GM21723 (cell line): ENCODE measurements around the gene PSMB1.

ENCODE experiments used
- ATAC-seq: cut with Tn5 transposase; IDR thresholded peaks from one replicate; pipeline ENCODE4 v1.9.1; 2021; ENCODE audit warnings: mild to moderate bottlenecking, moderate library complexity; ENCODE audit not compliant: unreplicated experiment

Gene PSMB1

DNA sequence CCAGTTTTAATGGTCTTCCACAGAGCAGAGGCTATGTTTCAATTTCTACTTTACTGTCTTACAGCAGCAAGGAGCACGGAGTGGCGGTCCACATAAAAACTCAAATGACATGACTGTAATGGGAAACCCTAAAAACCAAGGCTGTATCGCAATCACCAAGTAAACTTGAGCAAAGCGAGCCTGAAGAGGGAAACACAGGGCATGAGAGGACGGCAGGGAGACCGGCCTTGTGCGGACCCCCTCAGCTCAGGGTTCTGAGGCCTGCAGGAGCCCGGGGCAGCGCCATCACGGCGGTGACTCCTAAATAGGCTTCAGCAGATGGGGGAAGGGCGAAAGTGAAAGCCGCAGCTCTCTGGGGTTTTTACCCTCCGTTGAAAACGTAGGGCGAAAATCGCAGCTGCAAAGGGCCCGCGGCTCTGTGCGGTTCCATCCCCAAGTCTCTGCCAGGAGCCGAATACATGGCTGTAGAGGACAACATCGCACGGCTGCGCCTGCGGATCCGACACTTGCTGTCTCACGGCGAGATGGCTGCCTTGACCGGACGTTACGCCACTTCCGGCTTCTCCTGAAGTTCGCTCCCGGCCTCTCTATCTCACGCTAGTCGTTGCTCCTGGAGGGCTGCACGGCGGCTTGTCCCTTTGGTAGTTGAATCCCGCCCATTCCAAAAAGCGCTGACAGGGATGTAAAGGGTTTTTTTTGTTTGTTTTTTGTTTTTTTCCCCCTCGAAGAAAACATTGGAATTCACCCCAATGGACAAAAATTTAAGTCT, at the start of gene PSMB1:
Gene PSMB1 (minus strand): TSS at position 543 of the 769 bp plus-strand sequence. CDS start 65 bp downstream, at position 478.
- peak; percentile 61 for ATAC-seq

DNA sequence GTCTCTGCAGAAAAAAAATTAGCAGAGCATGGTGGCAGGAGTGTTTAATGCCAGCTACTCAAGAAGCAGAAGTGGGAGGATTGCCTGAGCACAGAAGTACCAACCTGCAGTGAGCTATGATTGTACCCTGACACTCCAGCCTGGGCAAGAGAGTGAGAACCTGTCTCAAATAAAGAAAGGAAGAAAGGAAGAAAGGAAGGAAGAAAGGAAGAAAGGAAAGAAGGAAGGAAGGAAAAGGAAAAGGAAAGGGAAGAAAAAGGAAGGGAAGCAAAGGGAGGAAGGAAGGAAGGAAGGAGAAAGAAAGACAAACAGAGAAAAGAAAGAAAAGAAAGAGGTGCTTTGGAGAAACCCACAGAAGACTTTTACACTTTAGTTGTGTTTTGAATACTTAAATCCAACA, 44.2 kb upstream of the PSMB1 start:
- no peak for ATAC-seq

DNA sequence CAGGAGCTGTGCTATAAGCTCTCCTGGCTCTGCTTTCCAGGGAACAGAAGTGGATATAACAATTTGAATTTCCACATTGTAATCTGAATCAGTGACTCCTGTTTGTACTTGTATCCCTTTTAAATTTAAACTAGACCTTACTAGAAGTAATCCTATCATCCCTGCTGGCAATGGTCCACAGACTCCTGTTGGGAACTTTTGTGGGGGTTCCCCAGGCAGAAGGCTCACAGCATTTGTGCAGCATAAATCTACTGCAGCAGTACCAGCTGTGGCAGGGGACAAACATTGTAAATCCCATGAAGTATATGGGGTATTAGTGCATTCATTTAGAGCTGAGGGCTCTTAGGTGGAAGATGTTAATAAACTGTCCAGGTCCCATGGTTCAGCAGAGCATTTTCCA, 43.3 kb upstream of the PSMB1 start:
- no peak for ATAC-seq

DNA sequence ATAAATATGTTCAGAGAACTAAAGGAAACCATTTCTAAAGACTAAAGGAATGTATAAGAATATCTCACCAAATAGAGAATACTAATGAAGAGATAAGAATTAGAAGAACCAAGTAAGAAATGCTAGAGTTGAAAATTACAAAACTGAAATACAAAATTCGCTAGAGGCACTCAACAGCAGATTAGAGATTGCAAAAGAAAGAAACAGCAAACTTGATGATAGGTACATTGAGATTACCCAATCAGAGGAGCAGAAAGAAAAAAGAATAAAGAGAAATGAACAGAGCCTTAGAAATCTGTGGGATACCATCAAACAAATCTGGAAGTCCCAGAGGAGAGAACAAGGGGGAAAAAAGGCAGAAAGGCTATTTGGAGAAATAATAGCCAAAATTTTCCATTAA, 37.6 kb upstream of the PSMB1 start:
- no peak for ATAC-seq

DNA sequence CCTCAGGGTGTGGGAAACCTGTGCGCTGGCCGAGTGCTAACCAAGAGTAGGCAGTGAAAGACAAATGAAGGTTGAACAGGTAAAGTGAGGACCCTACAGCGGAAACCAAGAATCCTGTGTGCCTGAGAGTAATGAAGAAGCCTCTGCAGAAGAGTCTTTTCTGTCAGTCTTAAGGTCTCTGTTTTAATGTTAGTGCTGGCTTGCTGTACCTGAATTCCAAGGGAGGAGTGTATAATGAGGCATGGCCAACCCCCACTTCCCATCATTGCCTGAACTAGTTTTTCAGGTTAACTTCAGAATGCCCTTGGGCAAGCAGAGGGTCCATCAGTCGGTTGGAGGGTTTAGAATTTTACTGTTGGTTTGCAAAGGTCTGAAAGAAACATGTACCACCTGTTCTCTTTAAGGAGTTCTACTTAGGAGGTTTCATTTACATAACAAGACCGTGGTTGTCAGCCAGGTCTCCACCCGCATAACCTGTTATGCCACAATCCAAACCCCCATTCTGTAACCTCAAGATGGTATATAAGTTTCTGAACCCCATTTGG, 31.9 kb upstream of the PSMB1 start:
- ATAC-seq, result peak; percentile 46

DNA sequence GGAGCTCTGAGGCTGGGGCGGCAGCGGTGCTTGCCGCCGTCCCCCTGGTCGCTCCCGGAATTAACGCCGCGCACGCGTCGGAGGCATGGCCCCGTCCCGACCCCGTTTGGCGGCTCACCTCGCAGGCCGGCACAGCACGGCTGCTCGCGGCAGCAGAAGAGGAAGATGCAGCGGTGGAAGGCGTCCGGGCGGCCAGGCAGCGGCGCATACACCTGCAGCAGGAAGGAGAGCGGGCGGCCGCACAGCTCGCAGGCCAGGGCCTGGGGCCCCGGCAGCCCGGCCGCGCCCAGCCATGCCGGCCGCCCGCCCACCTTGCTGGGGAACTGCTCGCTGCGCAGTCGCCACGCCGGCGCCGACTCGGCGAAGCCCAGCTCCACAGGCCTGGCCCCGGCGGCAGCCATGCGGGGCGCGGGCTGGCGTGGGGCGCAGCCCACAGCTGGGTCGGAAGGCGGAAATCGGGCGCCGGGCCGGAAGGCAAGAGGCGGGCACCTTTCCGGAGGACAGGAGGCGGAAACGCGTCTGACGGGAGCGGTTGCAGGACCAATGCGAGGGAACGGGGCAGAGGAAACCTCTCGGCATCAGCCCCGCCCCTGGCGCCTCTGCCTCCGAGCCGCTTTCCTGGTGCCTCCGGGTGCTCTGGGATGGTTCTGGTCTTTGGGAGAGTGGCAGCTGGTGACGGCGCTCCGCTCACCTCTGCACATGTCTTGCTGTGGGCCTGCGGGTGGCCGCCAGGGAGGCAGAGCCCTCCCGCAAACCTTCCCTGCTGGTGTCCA, 31.3 kb upstream of the PSMB1 start, which contains the start of gene PDCD2:
Gene PDCD2 (minus strand): TSS at position 457 of the 773 bp plus-strand sequence. CDS start 56 bp downstream, at position 401.
- peak; percentile 97 for ATAC-seq

DNA sequence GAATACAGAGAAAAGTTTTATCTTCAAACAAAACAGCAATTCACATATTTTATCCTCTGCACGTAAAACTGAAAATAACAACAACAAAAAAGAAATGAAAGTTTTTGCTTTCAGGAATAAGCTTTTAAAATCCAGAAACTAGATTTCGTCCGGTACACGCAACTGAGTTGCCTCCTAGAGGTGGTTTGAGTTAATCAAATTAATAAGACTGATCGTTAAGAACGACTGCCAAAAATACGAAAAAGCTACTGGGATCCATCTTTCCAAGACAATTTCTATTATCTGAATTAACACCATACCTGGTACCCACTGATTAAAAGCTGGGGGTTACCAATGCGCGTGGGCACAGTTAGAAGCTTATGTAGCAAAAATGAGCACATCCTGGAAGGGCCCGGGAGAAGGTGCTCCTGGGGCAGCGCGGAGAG, 30.7 kb upstream of the PSMB1 start:
- ATAC-seq, result peak; percentile 1

DNA sequence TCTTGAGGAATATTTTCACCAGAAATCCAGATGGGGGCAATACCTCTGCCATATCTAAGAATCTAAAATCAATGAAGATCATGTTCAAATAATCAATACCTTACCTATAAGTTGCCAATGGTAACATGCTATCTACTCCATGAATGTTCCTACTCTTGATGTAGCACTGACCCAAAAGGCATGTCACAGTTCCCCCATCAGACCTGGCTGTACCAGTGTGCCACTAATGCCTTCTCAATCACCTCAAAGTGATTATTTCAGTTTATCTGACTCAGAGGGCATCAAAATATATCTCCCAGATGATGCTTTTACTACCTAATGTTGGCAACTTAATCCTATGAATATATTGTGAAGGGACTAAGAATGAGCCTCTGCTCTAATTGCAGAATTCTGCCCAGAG, 25.8 kb upstream of the PSMB1 start:
- ATAC-seq, result no peak

DNA sequence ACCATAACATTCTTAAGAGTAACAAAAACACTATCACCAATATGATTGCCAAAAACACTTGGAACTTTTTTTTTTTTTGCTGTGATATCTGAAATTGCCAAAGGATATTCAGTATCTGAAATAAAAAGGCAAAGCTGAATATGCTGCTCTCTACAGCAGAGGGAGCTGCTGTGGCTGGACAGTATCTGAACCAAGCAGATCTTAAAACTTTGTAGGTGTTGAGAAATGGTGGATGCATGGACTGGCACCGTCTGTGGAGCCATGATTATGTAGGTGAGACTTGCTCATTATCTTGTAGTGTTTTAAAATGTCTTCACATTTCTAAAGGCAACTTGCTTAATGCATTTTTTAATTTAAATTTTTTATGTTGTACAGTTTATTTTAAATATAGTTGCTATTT, 22.1 kb upstream of the PSMB1 start:
- no peak for ATAC-seq

DNA sequence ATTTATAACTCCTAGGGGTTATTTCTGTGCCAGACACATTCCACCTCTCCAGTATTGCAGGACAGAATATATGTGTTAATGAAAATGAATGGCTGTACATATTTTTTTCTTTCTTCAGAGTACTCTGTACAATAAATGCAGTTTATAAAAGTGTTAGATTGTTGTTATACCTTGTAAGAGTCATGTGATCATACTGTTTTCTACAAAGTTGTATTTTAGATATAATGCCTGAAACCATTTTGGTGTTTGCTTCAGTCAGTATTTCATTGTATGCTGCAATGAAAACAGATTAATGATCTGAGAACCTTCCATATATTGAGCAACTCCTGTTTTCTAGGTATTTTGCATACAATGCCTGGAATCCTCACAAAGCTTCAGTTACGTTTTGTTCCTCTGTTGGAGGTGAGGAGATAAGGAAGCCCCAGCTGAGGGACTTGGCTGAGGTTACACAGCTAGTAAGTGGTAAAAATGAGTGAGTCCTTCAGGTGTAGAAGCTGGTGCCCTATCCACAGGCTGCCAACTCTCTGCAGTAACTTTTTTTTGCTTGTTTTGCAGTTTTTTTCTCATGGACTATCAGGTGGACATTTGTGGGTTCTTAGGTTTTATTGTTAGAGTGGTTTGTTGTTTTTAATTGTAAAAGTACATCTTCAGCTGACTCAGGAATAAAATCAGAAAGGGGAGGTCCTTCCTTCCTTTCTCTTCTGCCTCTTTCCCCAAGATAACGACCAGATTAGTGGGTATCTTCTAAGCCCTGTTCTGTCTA, 19.8 kb upstream of the PSMB1 start:
- ATAC-seq, result no peak

DNA sequence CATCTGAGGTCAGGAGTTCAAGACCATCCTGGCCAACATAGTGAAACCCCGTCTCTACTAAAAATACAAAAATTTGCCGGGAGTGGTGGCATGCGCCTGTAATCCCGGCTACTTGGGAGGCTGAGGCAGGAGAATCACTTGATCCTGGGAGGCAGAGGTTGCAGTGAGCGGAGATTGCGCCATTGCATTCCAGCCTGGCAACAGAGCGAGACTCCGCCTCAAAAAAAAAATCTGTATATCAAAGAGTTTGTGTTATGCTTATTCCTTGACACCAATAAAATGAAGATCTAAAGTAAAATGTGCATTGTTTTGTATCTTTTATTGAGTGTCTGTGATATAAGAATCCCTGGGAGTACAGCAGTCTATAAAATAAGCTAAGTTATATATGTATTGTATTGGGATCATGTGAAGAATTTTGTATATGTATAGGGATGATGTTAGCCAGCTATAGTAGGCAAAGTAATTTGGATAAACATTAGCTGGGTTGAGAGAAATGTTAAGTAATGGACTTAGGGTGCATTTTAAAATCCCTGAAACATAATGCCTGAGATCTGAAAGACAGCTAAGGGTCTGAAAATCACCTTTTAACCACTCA, 11.9 kb upstream of the PSMB1 start:
- no peak for ATAC-seq

DNA sequence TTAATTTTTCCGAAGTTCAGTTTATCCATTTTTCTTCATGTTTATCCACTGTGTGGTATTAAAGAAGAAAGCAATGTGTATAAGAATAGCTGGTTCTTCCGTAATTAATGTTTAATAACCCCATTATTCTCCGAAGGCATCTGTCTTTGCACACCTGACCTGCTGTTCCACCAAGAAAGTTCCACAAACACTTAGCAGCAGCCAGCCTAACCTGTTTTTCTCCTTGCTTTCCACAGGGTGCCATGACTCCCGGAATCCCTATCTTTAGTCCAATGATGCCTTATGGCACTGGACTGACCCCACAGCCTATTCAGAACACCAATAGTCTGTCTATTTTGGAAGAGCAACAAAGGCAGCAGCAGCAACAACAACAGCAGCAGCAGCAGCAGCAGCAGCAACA, 8.4 kb upstream of the PSMB1 start:
- no peak for ATAC-seq

DNA sequence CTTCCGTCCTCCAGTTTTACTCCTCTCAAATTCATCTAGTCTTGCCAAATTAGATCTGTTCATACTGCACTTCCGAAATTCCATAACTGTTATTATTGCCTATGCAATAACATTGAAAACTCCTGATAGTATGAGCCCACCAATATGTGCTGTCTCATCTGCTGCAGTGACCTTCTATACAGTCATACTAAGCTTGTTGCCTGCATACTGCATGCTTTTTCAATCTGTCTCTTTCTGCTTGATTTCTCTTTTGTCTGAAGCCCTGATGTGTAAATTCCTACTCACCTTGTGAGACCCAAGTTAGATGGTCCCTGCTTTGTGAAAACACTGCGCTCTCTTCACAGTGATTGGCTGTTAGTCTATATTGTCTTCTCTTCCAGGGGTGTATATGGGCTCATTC, 2.2 kb upstream of the PSMB1 start:
- no peak for ATAC-seq

DNA sequence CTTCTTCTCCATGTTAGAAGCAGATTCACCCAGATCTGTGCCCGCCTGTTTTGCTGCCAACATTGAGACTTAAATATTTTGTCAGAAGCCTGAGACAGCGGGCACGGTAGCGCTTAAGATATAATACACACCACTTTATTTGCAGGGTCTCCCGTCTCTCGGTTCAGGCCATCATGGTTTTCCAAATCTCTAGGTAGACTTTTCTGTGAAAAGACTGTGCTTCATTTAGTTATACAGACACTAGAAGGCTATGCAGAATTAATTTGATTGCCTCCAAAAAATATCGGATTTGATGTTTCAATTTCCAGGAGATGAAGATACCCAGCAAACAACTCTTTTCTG, 1.7 kb upstream of the PSMB1 start:
- ATAC-seq, result no peak

DNA sequence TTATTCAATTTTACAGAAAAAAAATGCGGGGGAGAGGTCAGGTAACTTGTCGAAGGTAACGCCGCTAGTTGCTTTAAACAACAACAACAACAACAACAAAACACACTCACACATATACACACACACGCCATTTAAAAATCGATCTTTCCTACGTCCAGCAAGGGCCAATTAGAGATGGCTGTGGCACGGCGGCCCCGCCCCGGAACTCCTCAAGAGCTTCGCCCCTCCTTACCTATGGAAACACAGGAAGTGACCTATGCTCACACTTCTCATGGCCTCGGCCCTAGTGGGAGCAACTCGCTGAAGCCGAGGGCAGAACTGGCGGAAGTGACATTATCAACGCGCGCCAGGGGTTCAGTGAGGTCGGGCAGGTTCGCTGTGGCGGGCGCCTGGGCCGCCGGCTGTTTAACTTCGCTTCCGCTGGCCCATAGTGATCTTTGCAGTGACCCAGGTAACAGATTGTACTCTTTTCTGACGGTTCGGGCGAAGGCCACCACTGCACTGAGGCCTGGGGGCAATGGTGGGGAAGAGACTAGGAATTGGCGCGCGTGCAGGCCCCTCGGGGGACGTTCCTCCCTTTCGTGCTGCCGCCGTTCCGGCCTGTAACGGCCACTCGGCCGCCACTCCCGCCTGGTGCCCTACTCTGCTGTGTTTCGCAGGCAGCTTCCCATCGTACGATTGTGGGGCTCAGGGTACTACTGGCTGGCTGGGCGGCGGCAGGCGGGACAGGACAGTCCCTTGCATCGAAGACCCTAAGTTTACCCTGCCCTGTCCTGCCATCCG, 1.1 kb upstream of the PSMB1 start, which contains the start of gene TBP:
Gene TBP (plus strand): TSS at position 357 of the 783 bp plus-strand sequence. CDS start 2,661 bp downstream, outside the sequence.
- ATAC-seq, result peak; percentile 96

DNA sequence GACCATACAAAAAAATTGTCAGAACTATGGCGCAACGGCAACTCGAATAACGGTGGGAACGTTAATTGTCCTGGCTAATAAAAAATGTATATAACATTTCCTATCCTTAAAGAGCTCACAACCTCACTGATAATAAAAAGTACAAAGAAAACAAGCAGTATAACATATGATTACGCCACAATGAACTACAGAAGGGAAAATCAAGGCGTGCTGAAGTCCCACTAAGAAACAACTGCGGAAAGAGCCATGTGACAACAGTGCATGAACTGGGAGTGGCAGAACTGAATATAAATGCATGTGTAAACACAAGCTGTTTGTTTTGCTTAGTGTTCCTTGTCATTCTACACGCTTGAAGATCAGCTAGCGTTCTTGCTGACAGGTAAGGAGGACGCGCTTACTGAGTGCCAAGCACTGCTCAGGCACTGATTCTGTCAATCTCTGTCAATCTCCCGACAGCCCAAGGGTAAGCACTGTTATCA, 466 bp upstream of the PSMB1 start:
- ATAC-seq, result peak; percentile 44

DNA sequence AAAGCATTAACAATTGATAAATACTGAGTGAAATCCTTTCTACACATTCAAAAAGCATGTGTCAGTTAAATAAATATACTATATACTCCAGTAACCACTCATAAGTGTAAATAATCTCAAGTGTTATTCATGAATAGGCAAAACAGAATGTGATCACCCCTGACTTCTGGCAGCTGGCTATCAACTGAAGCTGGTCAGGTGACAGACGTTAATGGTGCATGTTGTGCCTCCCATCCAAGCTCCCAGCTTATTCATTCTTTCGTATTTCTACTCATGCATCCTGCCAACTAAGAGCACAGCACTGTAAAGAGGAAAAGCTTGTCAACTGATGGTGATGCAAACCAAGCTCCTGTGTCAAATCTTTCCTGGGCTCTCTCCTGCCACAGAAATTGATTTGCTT, 7.7 kb downstream of the PSMB1 start:
- ATAC-seq, result no peak

DNA sequence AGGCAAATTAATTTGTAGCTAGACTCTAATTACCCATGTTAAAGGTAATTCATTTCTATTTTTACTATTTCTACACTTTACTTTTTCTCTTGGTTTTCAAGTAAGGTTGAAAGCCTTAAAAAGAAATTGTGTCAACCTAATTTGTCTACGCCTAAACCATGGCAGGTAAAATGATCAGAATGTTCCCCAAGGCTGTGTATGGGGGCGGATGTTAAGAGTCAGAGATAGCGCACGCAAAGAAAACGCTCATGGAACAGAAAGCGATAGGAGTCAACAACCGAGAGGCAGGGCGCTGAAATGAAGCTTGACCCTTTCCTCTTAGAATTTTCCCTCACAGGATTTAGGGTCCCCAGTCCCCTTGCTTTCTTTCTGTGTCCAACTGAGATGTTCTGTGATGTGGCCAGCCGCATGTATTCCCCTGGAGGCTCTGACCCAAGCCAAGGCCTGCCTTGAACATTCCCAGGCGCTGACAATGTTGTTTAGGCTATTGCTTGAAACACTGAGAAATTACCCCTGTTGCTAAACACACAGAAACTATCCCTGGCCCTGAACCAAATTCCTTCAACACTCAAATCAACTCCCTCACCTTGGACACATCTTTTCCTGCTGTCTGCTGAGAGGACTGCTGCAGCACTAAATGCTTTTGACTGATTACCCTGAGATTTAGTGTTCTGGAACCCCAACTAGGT, 10.9 kb downstream of the PSMB1 start:
- no peak for ATAC-seq

DNA sequence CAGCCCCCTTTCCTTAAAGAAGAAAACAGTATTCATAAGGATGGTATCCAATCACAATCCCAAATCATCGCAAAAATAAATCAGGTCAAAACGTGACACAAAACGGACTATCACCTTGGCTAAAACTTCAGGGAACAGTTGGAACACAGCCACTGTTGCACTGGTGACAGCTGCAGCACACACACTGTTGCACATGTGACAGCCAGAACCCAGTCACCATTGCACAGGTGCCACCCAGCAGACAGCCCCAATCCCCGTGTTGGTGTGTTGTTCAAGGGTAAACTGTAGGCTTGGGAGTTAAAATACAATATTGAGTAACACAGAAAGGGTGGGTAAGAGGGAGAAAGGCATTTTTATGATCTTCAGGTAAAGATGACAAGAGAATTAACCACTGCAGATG, 15.8 kb downstream of the PSMB1 start:
- ATAC-seq, result no peak
